ENCODE data around the gene VMP1. TPM values are rescaled to one million over a fixed set of nuclear protein-coding genes. Genes with fewer than 3 reads are reported as not detected.
A peak's percentile ranks its signal among the peaks of the same experiment; 100 is the strongest.

The VMP1 gene
- total RNA-seq, 1 donor, result 608 TPM

- H3K4me3 ChIP-seq (ENCODE audit: low read depth, low read length), result no peak overlapping the region
- DNase-seq (ENCODE audit: low read depth), result no peak
- TF ChIP-seq, protein P1, sequence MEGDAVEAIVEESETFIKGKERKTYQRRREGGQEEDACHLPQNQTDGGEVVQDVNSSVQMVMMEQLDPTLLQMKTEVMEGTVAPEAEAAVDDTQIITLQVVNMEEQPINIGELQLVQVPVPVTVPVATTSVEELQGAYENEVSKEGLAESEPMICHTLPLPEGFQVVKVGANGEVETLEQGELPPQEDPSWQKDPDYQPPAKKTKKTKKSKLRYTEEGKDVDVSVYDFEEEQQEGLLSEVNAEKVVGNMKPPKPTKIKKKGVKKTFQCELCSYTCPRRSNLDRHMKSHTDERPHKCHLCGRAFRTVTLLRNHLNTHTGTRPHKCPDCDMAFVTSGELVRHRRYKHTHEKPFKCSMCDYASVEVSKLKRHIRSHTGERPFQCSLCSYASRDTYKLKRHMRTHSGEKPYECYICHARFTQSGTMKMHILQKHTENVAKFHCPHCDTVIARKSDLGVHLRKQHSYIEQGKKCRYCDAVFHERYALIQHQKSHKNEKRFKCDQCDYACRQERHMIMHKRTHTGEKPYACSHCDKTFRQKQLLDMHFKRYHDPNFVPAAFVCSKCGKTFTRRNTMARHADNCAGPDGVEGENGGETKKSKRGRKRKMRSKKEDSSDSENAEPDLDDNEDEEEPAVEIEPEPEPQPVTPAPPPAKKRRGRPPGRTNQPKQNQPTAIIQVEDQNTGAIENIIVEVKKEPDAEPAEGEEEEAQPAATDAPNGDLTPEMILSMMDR (IDR thresholded peaks at IDR 0.05; ENCODE audit: insufficient read depth, low read depth, low read length), result no peak
Measured at GRCh38 chr17:59812139-59812538, 104.7 kb downstream of the VMP1 start.

GRCh38 chr17:59814276-59814675 lies 106.8 kb downstream of the VMP1 start:
- no peak overlapping the region for H3K4me3 ChIP-seq (ENCODE audit: low read depth, low read length)
- TF ChIP-seq, protein P1 (IDR thresholded peaks at IDR 0.05; ENCODE audit: insufficient read depth, low read depth, low read length), result no peak
- no peak for DNase-seq (ENCODE audit: low read depth)

GRCh38 chr17:59814685-59815084 lies 107.2 kb downstream of the VMP1 start:
- DNase-seq (ENCODE audit: low read depth), result peak; percentile 76
- TF ChIP-seq, protein P1 (IDR thresholded peaks at IDR 0.05; ENCODE audit: insufficient read depth, low read depth, low read length), result no peak
- H3K4me3 ChIP-seq (ENCODE audit: low read depth, low read length), result no peak overlapping the region

GRCh38 chr17:59815965-59816364 lies 108.5 kb downstream of the VMP1 start:
- DNase-seq (ENCODE audit: low read depth), result peak; percentile 85
- no peak overlapping the region for H3K4me3 ChIP-seq (ENCODE audit: low read depth, low read length)
- TF ChIP-seq, protein P1 (IDR thresholded peaks at IDR 0.05; ENCODE audit: insufficient read depth, low read depth, low read length), result no peak

DNA sequence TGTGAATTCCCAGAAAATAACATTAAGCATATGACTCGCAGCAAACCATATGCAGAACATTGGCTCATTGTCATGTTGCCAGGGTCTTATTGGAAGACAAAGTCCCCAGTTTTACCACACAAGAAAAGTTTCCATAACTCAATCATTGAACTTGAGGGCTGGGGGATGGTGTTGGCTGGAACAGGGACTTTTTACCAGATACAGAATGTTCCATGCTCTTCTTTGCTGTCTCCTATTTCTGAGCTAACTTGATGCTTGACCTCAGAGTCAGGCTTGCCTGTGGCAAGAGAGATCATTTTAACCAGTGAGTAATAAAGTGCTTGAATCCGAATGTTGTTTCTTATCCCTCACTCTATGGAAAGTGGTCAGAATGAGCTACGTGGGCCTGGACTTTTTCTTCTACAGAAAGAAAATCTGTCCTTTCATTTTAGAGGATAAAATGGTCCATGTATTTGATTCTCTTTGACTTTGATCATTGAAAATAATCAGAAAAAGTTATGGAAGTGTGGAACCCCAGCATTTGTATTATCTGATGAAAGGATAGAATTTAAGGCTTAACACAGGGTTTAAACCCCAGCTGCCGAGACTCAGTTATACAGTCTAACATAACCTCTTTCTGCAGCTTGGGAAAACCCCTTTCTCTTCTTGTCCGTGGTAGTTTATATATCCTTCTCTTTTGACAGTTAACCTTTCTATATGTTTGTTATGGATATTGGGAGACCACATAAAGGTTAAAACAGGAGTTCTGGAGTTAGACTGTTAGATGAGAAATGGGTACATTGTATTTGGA lies 118.3 kb downstream of the VMP1 start:
- peak; percentile 88 for DNase-seq (ENCODE audit: low read depth)
- H3K4me3 ChIP-seq (ENCODE audit: low read depth, low read length), result no peak overlapping the region

DNA sequence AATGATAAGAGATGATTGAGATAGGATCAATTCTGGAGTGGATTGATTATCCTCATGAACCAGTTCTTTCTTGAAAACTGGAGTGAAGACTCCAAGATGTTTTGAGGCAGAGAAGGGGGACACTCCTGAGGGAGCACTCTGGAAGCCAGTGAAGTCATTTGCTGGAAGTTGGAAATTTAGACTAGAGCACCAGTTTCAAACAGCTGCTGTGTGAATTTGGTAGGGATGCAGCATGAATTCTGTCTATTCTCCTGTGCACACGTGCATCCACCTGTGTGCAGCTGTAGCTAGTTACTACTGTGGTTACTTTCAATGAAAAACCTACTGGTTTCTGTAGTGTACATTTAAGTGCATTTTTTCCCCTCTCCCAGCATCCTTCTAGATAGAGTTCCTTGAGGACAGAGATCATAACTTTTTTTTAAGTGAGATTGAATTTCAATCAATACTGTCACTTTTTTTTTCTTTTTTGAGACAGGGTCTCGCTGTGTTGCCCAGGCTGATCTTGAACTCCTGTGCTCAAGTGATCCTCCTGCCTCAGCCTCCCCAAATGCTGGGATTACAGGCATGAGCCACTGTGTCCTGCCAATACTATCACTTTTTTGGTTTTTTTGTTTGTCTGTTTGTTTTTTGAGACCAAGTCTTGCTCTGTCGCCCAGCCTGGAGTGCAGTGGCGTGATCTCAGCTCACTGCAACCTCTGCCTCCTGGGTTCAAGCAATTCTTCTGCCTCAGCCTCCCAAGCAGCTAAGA lies 119.4 kb downstream of the VMP1 start:
- TF ChIP-seq, protein P1 (IDR thresholded peaks at IDR 0.05; ENCODE audit: insufficient read depth, low read depth, low read length), result no peak
- DNase-seq (ENCODE audit: low read depth), result no peak
- no peak overlapping the region for H3K4me3 ChIP-seq (ENCODE audit: low read depth, low read length)

More for the DNA sequence above, 118.3 kb downstream of the VMP1 start:
- TF ChIP-seq, protein P1 (IDR thresholded peaks at IDR 0.05; ENCODE audit: insufficient read depth, low read depth, low read length), result no peak

Measured in fibroblast of villous mesenchyme (primary cell).